Measurements from ENCODE around the gene TMEM18. TPM values are rescaled to one million over a fixed set of nuclear protein-coding genes. Genes with fewer than 3 reads are reported as not detected.

TMEM18 gene
- total and polyA plus RNA-seq, 11 donors: 7.0 to 20.0 (median 10.5) TPM

DNA sequence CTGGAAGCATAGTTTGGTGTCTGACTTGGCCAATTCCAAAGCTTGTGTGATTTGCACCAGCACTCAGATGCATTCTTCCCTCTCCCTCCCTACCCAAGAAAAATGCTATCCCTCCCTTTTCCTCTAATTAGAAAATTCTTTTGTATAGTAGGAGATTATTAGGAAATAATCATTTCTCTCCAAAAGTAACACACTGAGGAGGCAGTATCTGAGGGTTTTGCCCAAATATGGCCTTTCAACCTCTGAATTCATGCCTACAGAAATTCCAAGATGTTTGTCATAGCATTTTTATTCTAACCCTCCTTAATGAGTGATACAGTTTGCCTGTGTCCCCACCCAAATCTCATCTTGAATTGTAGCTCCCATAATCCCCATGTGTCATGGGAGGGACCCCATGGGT, 5.0 kb upstream of the TMEM18 start:
- no peak overlapping the region for H3K27ac ChIP-seq
- no peak for TF ChIP-seq POLR2A (IDR thresholded peaks at IDR 0.05)
- TF ChIP-seq CTCF (IDR thresholded peaks at IDR 0.05): no peak
- peaks cover 0 to 13% (median 2%) of the 10 kb centered on the region in 12 donors for H3K9me3 ChIP-seq
- H3K4me3 ChIP-seq: no peak overlapping the region
- no peaks in the 10 kb centered on the region for H3K27me3 ChIP-seq
- ATAC-seq (no peak), DNase-seq (no peak)
- peaks cover 0 to 8% (median 5%) of the 10 kb centered on the region in 12 donors for H3K4me1 ChIP-seq
- H3K36me3 ChIP-seq: no peaks in the 10 kb centered on the region
- intact Hi-C loops (cut with DNase I): no loop called here

- intact Hi-C loops (cut with DNase I): no loop called here
- ATAC-seq: no peak
- Histone ChIP-seq H3K9me3 (peaks cover 0 to 13% (median 2%) of the 10 kb centered on the region in 12 donors), H3K4me1 (peaks cover 0 to 9% (median 7%) of the 10 kb centered on the region in 12 donors), H3K4me3 (no peak overlapping the region), H3K27ac (no peak overlapping the region), H3K27me3 (no peaks in the 10 kb centered on the region), H3K36me3 (no peaks in the 10 kb centered on the region)
- no peak for DNase-seq
- WGBS, 4 donors: 82 to 88% (median 86%) methylated on average over 11 of the region's 11 CpGs
- TF ChIP-seq CTCF (IDR thresholded peaks at IDR 0.05) (no peak), POLR2A (IDR thresholded peaks at IDR 0.05) (no peak)
Measured at GRCh38 chr2:681312-681711, 4.1 kb upstream of the TMEM18 start.

DNA sequence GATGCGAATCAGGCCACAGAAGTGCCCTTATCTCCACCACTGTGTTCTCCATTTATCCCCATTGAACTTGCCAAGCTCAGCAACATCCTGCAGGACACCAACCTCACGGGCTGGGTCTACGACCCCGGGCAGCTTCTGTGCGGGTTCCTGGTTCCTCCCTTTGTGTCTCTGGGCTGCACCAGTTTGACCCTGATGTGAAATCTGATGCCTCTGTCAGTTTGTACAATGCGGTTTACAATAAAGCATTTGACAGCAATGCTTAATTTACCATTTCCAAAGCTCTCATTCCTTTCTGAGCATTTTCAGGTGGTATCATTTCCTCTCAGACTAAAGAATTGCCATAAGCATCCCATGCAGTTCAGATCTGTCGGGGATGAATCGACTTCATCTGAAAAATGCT, 3.3 kb upstream of the TMEM18 start:
- Histone ChIP-seq H3K36me3 (peaks cover 0 to 1% (median 0%) of the 10 kb centered on the region in 9 donors), H3K27ac (no peak overlapping the region), H3K9me3 (peaks cover 0 to 9% (median 0%) of the 10 kb centered on the region in 12 donors), H3K4me1 (peaks cover 0 to 17% (median 12%) of the 10 kb centered on the region in 12 donors), H3K4me3 (no peak overlapping the region), H3K27me3 (no peaks in the 10 kb centered on the region)
- DNase-seq (no peak), ATAC-seq (no peak)
- TF ChIP-seq CTCF (IDR thresholded peaks at IDR 0.05) (no peak), POLR2A (IDR thresholded peaks at IDR 0.05) (no peak)
- WGBS, 4 donors: 90 to 95% (median 92%) methylated on average over 8 of the region's 8 CpGs
- intact Hi-C loops (cut with DNase I): no loop called here

DNA sequence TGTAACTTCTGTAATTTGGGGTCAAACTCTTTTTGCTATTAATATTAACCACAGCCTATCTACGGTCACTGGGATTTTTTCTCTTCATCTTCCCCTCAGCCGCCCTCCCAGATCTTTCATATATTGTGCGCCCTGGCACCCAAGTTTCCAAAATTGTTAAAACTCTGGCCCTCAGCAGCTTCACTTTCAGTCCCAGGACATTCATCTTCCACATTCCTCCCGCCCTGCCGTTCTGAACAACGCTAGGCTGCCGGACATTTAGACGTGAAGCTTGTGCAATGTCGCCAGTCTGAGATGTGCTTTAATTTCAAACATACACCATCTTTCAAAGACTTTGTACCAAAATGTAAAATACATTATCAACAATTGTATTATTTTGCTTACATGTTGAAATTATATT, 1.8 kb upstream of the TMEM18 start:
- 94 to 96% (median 94%) methylated on average over 9 of the region's 9 CpGs for WGBS, 4 donors
- no peaks in the 10 kb centered on the region for H3K27me3 ChIP-seq
- intact Hi-C loops (cut with DNase I): no loop called here

More for the DNA sequence above, 1.8 kb upstream of the TMEM18 start:
- ATAC-seq (no peak), DNase-seq (no peak)
- peaks cover 0 to 6% (median 0%) of the 10 kb centered on the region in 12 donors for H3K9me3 ChIP-seq
- H3K27ac ChIP-seq: no peak overlapping the region
- peaks cover 0 to 28% (median 12%) of the 10 kb centered on the region in 12 donors for H3K4me1 ChIP-seq
- TF ChIP-seq POLR2A (IDR thresholded peaks at IDR 0.05): no peak
- no peak for TF ChIP-seq CTCF (IDR thresholded peaks at IDR 0.05)
- peaks cover 0 to 10% (median 0%) of the 10 kb centered on the region in 9 donors for H3K36me3 ChIP-seq
- H3K4me3 ChIP-seq: no peak overlapping the region

Data from heart left ventricle (tissue), 16 donors.